Putamen (tissue), 1 donor: Measurements from ENCODE around the gene SBK2.
"Not testable (repeated sequence)": the region's sequence is repeated elsewhere in the genome, so short reads cannot be mapped to it uniquely, and the experiment has no call there.

Experiments
- DNase-seq: peaks from one replicate; pipeline ENCODE4 v3.0.0-alpha.2; 2016; ENCODE audit warnings: low spot score

Gene SBK2, protein sequence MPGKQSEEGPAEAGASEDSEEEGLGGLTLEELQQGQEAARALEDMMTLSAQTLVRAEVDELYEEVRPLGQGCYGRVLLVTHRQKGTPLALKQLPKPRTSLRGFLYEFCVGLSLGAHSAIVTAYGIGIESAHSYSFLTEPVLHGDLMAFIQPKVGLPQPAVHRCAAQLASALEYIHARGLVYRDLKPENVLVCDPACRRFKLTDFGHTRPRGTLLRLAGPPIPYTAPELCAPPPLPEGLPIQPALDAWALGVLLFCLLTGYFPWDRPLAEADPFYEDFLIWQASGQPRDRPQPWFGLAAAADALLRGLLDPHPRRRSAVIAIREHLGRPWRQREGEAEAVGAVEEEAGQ

DNA sequence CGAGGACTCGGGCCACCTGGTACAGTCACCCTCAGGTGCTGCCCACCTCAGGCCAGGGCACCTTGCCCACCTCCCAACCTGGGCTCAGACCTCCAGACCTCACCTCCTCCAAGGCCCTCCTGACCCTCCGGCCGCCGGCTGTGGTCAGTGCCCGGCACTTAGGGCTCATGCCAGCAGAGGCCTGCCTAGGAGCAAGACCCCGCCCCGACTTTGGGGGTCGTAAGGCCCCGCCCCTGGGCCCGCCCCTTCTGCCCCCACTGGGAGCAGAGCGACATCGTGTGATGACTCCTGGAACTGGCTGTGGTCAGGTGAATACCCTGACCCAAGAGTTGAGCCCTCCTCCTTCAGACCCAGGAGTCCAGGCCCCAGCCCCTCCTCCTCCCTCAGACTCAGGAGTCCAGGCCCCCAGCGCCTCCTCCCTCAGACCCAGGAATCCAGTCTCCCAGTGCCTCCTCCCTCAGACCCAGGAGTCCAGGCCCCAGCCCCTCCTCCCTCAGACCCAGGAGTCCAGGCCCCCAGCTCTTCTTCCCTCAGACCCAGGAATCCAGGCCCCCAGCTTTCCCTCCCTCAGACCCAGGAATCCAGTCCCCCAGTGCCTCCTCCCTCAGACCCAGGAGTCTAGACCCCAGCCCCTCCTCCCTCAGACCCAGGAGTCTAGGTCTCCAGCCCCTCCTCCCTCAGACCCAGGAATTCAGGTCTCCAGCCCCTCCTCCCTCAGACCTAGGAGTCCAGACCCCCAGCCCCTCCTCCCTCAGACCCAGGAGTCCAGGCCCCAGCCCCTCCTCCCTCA is at the start of gene SBK2:
Gene SBK2 (minus strand): TSS at position 183 of the 790 bp plus-strand sequence. CDS start 839 bp downstream, outside the sequence.
- no peak for DNase-seq

DNA sequence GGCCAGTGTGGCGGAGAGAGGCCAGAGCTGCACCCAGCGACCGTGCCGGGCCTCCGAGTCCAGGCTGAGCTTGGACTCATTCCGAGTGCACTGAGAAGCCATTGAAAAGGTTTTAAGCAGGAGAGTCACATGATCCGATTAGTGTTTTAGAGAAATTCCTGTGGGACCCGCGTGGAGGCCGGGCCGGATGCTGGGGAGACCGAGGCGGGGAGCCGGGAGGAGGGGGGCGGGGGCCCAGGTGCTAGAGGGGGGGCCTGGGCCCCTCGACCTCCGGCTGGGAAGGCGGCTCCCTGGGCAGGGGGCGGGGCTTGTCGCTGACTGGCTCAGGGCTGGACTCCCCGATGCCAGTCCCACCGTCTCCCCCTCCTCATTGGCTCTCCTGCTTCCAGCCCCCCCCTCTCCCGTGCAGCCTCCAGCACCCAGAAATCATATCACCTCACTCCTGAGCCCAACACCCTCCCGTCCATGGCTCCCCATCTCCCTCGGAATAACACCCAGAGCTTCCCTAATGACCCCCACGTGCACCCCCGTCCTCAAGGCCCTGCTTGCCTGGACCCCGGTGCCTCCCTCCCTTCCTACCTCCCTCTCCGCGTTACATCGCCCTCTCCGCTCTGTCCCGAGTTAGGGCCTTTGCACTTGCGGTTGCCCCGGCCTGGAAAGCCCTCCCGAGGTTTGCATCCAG is 48.9 kb upstream of the SBK2 start:
- DNase-seq = peak; percentile 77

DNA sequence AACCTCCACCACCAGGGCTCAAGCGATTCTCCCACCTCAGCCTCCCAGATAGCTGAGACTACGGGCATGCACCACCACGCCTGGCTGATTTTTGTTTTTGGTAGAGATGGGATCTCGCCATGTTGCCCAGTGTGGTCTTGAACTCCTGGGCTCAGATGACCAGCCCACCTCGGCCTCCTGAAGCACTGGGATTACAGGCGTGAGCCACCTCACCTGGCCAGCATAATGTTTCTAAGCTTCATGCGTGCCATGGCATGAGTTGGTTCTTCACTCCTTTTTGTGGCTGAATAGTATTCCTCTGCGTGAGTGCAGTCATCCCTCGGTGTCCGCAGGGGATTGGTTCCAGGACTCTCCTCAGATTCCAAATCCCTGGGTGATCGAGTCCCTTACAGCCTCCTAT is 47.9 kb upstream of the SBK2 start:
- DNase-seq = no peak

DNA sequence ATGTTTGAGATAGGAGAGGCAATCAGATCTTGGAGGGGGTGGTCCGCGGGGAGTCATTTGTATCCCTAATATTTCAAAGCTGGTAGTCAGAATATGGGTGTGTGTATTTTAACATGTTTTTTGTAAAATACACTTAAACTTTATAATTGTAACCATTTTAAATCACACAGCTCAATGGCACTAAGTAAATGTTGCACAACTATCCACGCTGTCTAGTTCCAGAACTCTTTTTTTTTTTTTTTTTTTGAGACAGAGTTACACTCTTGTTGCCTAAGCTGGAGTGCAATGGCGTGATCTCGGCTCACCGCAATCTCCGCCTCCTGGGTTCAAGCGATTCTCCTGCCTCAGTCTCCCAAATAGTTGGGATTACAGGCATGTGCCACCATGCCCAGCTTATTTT is 47.0 kb upstream of the SBK2 start:
- DNase-seq = not testable (repeated sequence)

DNA sequence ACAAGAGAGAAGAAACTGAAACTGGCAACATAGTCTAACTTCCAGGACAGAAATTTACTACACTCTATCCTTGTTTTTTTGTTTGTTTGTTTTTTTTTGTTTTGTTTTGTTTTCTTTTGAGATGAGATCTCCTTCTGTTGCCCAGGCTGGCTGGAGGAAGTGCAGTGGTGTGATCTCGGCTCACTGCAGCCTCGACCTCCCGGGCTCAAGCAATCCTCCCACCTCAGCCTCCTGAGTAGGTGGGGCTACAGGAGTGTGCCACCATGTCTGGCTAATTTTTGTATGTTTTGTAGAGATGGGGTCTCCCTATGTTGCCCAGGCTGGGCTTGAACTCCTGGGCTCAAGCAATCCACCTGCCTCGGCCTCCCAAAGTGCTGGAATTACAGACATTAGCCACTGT is 45.4 kb upstream of the SBK2 start:
- DNase-seq = not testable (repeated sequence)

DNA sequence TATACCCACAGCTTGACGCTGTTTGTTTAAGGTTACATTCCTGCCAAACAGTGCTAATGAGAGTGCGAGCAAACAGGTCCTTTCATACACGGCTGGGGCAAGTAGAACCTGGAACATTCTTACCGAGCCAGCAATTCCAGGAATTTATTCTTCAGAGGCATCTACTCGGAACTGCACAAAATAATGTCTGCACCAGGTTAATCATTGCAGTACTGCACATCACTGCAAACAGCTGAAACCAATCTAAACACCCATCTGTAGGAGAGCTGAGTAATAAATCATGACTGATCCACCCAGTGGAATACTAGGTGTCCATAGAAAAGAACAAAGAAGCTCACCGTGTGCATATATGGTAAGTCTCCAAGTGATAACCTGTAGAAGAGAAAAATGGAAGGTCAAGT is 44.9 kb upstream of the SBK2 start:
- DNase-seq = no peak

DNA sequence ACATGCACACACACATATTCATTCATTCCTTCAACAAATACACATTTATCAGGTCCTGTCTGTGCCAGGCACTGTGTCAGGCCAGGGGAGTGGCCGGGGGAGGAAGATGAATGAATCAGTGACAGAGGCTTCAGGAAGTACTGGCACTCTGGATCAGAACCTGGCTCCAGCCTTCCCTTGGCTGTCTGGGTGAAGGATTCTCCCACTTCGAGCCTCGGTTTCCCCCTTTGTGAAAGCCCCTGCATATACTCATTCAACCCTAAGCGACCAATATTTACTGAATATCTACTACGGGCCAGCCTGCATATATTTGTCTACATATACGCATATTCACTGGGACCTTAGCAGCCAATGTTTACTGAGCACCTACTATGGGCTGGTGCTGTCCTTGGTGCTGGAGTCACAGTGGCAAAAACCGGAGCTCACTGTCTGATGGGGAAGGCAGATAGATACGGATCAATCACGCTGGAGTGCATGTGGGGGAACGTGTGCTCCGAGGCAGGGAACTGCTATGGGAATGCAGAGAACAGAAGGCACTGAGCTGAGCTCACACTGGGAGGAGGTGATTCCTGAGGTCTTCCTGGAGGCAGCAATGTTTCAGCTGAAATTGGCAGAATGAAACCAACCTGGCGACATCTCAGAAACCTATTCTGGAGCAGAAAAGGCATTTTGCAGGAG is 44.4 kb upstream of the SBK2 start:
- no peak for DNase-seq

DNA sequence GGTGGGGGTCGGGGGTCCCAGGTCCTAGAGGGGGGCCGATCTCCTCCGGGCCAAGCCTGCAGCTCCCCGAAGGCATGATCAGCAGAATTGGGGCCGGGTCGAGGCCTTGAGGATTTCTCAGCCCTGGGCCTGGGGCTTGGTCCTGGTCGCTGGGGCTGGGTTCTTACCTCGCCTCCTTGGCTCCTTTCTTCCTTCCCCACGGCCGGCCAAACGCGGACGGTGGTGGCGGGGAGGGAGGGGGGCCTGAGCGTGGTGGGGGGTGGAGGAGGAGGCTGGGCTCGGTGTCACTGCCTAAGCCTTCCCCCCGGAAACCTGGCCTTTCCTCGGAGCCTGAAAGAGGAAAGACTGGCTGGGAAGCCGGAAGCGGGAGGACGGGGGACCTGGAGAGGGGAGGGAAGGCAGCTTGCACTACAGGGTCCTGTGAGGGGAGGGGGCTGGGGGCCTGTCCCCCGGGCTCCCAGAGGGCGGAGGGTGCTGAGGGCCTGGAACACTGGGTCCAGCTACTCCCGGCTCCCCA is 43.8 kb upstream of the SBK2 start, which contains the start of gene ZNF579:
Gene ZNF579 (minus strand): TSS at position 221 of the 517 bp plus-strand sequence. CDS start 1,209 bp downstream, outside the sequence.
- peak; percentile 88 for DNase-seq

DNA sequence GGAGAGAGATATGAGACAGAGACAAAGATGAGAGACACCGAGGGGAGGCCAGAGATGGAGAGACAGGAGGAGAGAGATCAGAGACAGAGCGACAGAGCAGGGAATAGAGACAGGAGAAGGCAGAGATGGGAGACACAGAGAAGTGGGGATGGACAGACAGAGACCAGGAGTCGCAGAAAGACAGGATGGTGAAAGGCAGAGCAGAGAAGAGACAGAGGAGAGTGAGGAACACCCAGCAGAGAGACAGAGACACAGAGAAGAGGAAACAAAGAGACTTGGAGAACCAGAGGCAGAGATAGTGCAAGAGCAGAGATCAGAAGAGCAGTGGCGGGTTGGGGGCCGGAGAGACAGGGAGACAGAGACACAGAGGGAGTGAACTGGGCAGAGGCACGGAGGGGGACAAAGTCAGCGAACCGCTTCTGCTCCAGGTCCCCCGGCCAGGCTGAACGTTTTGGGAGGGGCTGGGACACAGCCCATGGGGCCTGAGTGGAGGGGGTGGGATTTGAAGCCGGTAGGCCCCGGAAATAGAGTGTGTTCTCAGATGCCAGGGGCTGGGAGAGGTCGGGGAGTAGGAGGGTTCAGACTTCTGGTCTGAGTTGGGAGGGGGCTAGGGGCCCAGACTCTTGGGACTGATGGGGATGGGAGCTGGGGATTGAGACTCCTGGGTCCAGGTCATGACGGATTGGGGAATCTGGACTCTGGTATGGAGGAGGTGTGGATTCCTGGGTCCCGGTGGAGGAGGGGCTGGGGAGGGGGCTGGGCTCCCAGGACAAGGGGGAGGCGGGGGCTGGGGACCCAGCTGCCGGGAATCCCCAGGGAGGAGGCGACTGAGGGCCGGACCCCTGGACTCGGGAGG is 43.1 kb upstream of the SBK2 start:
- DNase-seq = no peak

DNA sequence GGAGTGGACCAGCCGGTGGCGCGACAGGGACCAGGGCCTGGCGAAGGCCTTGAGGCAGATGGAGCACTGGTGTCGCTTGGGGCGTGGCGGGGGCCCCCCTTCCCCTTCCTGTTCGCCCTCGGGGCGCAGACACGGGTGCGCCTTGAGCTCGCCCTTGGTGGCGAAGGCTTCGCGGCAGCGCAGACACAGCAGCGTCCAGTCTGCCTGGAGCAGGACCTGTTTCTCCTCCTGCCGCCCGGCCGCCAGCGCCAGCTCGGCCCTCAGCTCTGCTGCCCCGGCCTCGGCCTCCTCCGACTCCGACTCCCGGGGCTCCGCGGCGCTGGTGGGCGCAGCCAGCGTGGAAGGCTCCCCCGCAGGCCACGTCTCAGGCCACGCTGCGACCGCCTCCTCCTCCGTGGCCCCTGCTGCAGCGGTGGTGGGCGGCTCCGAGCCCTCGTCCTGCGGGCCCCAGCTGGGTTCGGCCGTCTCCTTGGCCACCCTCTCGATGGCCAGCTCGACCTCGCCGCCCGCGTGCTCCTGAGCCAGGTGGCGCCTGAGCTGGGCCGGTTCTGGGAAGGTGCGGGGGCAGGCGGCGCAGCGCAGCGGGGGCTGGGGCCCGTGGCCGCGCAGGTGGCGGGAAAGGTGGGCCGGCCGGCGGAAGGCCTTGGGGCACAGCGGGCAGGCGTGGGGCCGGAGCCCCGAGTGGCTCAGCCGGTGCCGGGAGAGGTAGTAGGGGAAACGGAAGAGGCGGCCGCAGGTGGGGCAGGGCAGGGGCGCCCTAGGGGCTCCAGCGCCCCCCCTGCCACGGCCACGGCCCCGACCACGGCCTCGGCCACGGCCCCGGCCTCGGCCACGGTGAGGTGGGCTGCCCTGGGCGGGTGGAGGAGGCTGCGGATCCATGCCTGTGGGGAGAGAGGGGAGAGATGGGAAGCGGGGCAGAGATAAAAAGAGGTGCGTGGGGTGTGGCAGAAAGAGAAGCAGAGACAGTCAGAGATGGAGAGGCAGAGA is 42.1 kb upstream of the SBK2 start:
- no peak for DNase-seq

DNA sequence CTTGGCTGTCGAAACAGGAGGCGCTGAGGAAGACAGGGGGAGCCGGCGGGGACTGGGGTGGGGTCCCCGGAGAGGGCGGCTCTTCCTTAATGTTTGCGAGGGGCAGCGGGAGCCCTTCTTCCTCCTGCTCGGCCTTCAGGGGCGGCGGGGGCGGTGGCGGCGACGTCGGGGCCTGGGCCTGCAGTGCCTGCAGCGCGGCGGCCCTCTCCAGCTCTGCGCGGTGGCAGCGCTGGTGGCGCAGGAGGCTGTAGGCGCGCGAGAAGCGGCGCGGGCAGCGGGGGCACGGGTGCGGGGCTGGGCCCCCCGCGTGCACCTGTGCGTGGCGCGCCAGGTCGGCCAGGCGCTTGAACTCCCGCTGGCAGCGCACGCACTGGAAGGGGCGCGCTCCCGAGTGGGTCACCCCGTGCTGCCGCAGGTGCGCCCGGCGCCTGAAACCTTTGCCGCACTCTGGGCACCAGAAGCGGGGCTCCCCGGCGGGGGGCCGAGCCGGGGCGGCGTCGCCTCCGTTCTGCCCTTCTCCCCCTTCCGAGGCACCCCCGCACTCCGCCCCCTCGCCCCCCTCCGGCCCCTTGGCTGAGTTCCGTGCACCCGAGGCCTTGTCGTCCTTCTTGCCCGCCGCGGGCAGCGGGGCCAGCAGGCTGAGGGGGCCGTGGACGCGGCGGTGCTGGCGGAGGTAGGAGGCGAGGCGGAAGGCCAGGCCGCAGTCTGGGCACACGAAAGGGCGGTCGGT is 41.3 kb upstream of the SBK2 start:
- no peak for DNase-seq

DNA sequence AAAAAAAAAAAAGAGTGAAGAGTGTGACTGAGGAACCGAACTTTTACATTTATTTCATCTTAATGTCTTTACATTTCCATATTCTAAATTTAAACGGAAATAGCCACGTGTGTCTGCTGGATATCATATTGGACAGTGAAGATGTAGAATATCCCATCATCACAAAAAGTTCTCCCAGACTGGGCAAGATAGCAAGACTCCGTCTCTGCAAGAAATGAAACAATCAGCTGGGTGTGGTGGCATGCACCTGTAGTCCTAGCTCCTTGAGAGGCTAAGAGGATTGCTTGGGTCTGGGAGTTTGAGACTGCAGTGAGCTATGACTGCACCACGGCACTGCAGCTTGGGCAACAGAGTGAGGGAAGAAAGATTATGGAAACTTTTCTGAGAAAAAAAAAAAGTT is 39.8 kb upstream of the SBK2 start:
- DNase-seq = no peak

DNA sequence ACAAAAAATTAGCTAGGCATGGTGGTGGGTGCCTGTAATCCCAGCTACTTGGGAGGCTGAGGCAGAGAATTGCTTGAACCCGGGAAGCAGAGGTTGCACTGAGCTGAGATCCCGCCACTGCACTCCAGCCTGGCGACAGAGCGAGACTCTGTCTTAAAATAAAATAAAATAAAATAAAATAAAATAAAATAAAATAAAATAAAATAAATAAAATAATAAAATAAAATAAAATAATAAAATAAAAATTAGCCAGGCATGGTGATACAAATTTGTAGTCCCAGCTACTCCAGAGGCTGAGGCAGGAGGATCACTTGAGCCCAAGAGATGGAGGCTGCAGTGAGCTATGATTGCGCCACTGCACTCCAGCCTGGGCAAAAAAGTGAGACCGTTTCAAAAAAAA is 37.0 kb upstream of the SBK2 start:
- not testable (repeated sequence) for DNase-seq

DNA sequence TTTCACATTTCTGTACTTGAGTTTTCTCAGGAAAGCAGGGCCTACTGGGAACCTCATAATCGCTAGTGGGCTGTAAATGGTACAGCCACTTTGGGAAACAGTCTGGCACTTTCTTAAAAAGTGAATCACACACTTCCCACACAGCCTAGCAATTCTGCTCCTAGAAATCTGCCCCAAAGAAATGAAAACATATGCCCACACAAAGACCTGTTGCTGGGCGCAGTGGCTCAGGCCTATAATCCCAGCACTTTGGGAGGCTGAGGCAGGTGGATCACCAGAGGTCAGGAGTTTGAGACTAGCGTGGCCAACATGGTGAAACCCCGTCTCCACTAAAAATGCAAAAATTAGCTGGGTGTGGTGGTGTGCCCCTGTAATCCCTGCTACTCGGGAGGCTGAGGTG is 32.5 kb upstream of the SBK2 start:
- not testable (repeated sequence) for DNase-seq

DNA sequence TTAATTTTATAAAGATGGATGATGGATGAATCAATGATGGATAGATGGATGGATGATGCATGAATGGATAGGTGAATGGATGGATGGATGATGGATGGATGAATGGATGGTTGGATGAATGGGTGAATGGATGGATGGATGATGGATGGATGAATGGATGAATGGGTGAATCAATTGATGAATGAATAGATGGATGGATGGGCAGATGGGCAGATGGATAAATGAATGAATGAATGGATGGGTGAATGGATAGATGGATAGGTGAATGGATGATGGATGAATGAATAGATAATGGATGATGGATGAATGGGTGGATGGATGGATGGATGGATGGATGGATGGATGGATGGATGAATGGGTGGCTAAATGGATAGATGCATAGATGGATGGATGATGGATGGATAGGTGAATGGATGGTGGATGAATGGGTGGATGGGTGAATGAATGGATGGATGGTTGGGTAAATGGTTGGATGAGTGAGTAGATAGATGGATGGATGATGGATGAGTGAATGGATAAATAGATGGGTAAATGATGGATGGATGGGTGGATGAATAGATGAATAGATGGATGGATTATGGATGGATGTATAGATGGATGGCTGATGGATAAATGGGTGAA is 30.9 kb upstream of the SBK2 start:
- DNase-seq = no peak

DNA sequence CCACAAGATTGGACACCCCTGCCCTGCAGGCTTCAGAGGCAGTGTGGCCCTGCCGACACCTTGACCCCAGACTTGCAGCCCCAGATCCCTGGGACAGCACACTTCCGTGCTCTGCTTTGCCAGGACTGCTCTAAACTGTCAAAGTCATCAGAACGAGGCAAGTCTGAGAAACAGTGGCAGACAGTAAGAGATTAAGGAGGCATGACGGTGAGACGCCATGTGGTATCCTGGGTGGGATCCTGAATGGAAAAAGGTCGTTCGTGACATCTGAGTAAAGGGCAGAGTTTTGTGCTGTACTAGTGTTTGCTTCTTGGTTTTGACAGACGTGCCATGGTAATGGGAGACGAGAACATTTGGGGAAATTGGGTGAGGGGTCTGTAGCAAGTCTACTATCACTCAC is 29.9 kb upstream of the SBK2 start:
- DNase-seq = no peak

DNA sequence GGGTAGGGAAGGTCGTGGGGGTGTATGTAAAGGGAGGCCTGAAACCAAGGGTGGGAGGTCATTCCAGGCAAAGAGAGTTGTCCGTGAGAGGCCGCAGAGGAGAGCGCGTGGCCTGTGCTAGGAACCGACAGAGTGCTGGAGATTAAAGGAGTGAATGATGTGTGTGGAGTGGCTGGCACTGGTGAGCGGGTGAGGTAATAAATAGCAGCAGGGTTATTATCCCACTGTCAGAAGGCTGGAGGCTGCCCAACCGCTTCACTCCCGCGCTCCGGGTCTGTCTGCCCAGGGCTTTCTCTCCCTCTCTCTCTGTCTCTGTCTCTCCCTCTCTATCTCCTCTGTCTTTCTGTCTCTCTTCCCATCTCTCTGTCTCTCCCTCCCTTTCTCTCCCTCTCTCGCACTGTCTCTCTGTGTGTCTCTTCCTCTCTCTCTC is 26.3 kb upstream of the SBK2 start:
- no peak for DNase-seq

DNA sequence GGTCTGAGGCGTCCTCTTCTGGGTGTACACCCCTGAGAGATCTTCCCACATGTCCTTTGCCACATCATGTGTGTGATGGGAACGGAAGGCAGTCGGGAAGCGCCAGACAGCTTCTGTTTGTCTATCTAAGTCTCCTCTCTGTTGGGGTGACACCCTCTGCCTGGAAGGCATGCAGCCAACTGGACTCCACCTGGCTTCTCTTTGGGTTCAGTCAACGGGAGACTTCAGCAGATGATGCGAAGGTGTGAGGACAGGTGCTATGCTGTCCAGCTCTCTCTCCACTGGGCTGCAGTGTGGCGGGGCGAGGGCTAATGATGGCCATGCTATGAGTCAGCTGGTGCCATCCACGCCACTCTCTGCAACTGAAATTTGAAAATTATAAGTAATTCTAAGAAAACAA is 22.8 kb upstream of the SBK2 start:
- DNase-seq = no peak
